ENCODE data around the gene OLFM2.
"Not testable (repeated sequence)": the region's sequence is repeated elsewhere in the genome, so short reads cannot be mapped to it uniquely, and the experiment has no call there.

The OLFM2 gene

DNA sequence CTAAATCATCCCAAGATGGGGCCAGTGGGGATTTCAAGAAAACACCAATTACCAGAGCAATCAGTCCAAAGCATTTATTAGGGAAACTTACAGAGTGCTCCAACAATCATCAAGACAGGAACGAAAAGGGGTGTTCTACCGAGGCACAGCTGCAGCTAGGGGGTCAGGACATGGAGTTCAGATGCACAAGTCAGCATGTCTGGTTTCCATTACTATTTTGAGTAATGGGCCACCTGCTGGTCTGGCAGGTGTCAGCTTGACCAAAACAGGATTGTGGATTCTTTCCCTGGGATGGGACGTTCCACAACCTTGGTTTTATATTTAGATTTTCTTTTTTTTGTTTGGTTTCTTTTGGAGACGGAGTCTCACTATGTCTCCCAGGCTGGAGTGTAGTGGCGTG lies 112.5 kb downstream of the OLFM2 start:
- DNase-seq, result no peak

DNA sequence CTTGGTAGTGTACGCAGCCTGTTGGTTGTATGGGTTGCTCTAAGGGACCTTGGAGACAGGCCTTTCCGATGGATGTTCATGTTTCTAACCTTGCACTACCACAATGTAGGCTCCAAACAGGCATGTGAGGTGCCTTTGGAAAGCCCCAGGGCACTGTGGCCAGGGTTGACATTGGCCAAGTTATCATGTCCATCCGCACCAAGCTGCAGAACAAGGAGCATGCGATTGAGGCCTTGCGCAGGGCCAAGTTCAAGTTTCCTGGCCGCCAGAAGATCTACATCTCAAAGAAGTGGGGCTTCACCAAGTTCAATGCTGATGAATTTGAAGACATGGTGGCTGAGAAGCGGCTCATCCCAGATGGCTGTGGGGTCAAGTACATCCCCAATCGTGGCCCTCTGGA lies 116.3 kb downstream of the OLFM2 start:
- not testable (repeated sequence) for DNase-seq

- no peak for DNase-seq
These were observed 116.8 kb downstream of the OLFM2 start for GRCh38 chr19:9819596-9819909.

DNA sequence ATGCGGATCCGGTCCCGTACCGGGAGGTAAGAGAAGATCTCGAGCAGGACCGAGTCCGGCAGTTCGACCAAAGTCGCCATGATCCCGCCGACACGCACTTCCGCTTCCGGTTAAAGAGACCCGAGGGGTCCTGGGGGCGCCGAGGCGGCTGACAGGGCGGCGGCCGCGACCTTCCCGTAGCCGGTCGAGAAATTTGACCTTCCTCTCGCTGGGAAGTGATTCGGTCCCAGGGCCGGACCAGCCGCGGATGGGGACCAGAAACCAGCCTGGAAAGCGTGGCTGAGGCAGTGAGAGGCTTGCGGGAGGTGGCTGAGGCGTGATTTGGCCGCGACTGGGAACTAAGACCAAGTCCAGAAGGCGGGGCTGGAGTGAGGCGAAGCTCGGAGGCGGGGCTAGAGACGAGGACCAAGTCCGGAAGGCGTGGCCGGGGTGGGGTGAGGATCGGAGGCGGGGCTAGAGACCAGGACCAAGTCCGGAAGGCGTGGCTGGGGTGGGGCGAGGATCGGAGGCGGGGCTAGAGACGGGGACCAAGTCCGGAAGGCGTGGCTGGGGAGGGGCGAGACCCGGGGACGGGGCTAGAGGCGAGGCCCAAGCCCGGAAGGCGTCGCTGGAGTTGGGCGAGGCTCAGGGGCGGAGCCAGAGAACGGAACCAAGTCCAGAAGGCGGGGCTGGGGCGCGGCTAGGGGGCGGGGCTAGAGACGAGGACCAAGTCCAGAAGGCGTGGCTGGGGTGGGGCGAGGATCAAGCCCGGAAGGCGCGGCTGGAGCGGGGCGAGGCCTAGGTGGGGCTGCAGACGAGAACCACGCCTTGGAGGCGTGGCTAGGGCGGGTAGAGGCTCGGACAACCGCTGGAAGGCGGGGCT lies 117.3 kb downstream of the OLFM2 start, which contains the start of gene FBXL12:
Gene FBXL12 (minus strand): TSS at position 346 of the 862 bp plus-strand sequence. CDS start 266 bp downstream, at position 80.
- DNase-seq, result peak; percentile 96 to 98

DNA sequence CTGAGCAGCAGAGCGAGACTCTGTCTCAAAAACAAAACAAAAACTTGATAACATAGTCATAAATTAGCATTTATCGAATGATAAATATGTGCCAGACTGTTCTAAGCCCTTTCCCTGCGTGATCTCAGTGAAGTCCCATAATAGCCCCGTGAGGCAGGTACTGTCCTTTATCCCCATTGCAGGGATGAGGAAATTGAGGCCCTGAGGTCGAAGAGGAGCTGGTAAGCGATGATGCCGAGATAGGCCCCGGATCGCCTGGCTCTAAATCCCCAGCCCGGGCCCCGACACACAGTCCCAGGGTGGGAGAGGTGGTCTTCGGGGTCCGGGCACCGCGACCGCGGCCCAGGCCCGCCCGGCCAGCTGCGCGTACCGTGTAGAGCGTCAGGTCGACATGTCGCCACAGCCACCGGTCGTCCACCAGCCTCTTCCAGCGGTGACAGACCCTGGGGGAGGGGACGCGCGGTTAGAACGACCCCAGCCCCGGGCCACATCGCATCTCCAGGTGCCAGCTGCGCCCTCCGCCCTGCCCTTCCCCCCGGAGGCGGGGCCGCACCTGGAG lies 118.1 kb downstream of the OLFM2 start:
- no peak for DNase-seq

GRCh38 chr19:9811139-9811538 lies 125.2 kb downstream of the OLFM2 start:
- no peak for DNase-seq

DNA sequence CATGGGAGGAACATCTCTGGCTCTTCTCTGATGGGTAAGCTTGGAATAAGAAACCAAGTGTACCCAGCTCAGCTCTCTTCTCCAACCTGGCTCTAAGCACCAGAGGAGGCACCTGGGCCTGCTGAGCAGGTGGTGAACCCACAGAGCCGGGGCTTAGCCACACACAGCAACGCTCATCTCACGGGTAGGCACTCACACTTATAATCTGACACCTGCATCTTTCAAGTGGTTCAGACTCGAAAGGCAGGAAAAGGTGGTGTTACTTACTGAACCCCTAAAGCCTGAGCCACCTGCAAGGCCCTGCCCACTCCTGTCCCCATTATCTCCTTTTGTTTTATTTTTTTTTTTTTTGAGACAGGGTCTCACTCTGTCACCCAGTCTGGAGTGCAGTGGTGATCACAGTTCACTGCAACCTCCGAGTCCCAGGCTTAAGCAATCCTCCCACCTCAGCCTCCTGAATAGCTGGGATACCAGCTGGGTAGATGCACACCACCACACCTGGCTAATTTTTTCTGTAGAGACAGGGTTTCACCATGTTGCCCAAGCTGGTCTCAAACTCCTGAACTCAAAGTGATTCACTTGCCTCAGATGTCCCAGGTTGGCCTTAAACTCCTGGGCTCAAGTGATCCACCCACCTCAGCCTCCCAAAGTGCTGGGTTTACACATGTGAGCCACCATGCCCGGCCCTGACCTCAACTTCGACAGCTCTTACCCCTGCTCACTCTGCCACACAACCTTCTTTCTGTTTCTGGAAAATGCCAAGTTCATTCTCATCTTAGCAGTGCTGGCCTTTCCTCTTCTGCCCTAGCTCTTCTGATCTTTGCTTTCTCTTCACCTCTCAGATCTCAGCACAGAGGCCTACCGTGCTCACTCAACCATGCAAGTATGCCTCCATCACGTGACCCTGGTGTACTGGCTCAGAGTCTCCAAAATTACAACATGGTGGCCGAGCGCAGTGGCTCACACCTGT lies 127.2 kb downstream of the OLFM2 start:
- no peak for DNase-seq

- no peak for DNase-seq
These were observed 129.5 kb downstream of the OLFM2 start for GRCh38 chr19:9806803-9807202.

Data from NCI-H1930 (cell line).